Fibroblast of gingiva (primary cell): ENCODE data around the gene SLC35B2.
A peak's percentile ranks its signal among the peaks of the same experiment; 100 is the strongest.

Experiments
- DNase-seq: peaks from one replicate; pipeline ENCODE4 v3.0.0-alpha.2; 2011; ENCODE audit warnings: low read depth

SLC35B2 gene

DNA sequence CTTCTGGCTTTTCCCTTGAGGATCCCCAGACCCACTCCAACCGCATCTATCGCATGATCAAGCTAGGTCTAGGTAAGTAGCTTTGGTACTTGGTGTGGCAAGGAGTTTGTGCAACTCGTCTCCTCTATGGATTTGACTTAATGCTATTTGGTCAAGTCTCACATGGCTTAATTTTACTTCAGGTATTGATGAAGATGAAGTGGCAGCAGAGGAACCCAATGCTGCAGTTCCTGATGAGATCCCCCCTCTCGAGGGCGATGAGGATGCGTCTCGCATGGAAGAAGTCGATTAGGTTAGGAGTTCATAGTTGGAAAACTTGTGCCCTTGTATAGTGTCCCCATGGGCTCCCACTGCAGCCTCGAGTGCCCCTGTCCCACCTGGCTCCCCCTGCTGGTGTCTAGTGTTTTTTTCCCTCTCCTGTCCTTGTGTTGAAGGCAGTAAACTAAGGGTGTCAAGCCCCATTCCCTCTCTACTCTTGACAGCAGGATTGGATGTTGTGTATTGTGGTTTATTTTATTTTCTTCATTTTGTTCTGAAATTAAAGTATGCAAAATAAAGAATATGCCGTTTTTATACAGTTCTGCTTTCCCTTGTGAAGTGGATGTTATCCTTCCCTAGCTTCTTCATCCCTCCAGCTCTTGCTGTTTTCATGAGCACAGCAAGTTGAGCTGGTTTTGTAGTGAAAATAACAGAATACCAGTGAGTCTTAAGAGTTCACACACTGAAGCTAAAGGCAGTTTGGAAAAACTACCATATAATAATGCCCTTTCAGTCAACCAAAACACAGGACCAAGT lies 3.8 kb downstream of the SLC35B2 start:
- no peak for DNase-seq

GRCh38 chr6:44251576-44252524 lies 5.5 kb downstream of the SLC35B2 start:
- DNase-seq = no peak

- no peak for DNase-seq
Observed at GRCh38 chr6:44250718-44251123, 6.6 kb downstream of the SLC35B2 start.

GRCh38 chr6:44250067-44250717 lies 7.1 kb downstream of the SLC35B2 start:
- DNase-seq = no peak

GRCh38 chr6:44249082-44249748 lies 8.1 kb downstream of the SLC35B2 start:
- DNase-seq = no peak

GRCh38 chr6:44248579-44248978 lies 8.7 kb downstream of the SLC35B2 start:
- DNase-seq = no peak

- peak; percentile 58 for DNase-seq
Observed at GRCh38 chr6:44247338-44248302, 9.7 kb downstream of the SLC35B2 start.

GRCh38 chr6:44246663-44247337 lies 10.5 kb downstream of the SLC35B2 start, which contains the start of gene HSP90AB1:
TSS of gene HSP90AB1 (plus strand) at chr6:44247101. CDS start at chr6:44248630, 1,529 bp downstream.
- DNase-seq = peak; percentile 99

- DNase-seq = peak; percentile 90
Observed at GRCh38 chr6:44245912-44246662, 11.2 kb downstream of the SLC35B2 start.

DNA sequence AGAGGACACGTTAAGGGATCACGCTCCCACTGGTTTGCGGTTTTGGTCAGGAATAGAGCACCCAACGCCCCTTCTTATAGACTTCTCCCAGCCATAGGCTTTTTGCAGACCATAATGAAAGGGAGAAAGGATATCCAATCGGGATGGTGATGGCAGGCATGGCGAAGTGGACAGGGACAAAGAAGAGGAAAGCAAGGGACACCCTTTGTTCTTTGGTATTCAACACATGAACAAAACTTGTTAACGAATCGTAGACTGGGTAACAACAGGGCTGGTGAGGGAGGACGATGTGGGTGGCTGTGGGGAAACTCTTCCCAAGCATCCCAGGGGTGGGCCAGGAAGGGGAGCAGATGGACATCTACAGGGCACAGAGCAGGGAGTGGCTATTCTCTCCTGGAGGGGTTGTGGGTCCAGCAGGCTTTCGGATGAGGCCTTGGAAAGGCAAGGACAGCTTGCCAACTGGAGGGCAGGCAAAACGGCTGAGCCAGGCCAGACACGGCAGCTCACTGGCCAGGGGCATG lies 11.9 kb downstream of the SLC35B2 start:
- DNase-seq = no peak

DNA sequence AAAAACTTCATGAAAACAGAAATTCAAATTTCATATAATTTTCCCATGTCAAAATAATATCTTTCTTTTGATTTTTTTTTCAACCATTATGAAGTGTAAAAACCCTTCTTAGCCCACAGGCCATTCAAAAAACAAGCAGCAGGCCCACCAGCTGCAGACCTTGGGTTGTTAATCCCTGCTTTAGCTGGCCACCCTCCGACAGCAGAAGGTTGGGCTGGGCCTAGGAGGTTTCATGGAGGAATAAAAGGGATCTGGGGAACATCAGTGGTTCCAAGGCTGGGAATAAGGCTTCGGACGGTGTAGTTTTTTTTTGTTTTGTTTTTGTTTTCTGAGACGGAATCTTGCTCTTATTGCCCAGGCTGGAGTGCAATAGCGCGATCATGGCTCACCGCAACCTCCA lies 14.0 kb downstream of the SLC35B2 start:
- no peak for DNase-seq

- no peak for DNase-seq
Observed at GRCh38 chr6:44238687-44239350, 18.5 kb downstream of the SLC35B2 start.

GRCh38 chr6:44237813-44238433 lies 19.4 kb downstream of the SLC35B2 start:
- peak; percentile 64 for DNase-seq

DNA sequence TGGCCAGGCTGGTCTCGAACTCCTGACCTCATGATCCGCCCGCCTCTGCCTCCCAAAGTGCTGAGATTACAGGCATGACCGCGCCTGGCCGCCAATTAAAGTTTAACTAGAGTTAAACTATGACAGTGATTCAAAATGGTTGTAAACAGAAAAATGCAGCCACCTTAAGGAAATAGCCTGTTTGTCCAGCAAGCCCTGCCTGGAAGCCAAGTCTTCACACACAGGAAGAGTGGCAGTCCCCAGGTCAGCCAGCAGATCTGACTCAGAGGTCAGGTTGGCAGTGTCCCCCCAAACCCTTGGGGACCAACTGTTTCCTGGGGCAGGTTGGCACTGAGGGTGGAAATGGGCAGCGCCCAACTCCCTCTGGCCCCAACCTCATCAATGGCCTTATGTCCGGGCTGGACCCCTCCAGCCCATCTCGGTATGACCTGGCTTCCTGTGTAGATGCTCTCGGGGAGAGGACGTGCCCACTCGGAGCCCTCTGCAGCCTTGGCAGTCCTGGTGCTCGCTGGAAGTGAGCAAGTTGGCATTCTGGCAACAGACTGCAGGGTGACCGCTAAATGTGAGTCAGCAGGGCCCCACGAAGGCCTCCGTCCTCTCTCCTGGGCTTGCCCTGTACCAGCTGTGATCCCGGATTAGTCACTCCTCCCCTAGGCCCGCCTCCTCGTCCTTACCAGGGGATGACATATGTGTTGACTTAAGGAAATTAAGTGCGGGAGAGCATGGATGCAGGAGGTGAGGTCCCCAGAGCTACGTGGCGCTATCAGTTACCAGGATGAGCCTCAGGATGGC lies 20.1 kb downstream of the SLC35B2 start:
- peak; percentile 97 for DNase-seq

DNA sequence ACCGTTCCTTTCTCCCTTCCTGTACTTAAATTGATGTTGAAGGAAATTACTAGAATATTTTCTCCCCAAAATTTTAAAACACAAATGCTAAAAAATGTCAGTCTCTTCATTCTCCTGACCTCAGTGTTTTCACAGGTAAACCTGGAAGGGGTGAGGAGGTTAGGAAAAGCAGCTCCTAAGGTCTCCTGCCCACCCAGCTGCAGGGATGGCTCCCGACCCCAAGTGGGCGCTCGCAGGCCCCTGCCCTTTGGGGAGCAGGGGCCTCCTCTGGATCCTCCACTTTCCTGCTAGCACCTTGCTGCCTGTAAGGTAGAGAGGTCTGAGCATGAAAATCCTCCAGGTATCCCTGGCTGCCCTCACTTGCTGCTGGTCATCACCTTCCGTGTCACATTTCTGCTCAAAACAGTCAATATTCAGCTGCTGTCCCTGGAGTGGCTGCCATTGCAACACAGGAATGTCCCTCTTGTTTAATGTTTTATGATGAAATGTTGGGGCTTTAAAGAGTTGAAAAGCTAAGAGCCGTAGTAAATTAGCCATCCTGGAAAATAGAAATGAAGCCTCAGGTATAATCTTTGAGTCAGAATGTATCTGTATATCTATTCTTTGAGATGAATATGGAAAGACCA lies 21.3 kb downstream of the SLC35B2 start:
- no peak for DNase-seq

DNA sequence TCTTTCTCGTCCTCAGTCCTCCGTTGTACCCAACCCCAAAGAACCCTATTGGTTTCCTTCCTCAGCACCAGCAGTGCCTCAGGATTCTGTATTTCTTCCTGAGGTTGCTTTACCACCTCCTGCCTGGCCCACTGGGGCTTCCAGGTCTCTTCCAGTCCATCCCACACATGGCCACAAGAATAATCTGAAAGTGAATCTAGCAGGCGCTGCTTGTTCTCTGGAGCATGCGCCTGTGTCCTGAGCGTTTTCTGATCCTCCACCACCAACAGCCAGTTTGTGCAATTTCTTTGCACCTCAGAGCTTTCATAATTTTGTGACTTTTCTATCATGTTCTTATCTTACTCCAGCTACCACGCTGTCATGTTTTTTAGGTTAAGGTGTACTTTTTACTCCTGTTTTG lies 22.1 kb downstream of the SLC35B2 start:
- no peak for DNase-seq
